GM23248 (cell line): ENCODE data around the gene NRP2. TPM values are rescaled to one million over a fixed set of nuclear protein-coding genes. Genes with fewer than 3 reads are reported as not detected.

Experiments
- DNase-seq: peaks from one replicate; pipeline ENCODE4 v3.0.0-alpha.2; 2015
- H2AFZ ChIP-seq: fragments of 200-600 bp; sonication (generic); 2 replicates; pipeline ENCODE4 v1.6.1; 2016; ENCODE audit warnings: antibody characterized with exemption
- H3F3A ChIP-seq: fragments of 200-600 bp; sonication (generic); 2 replicates; pipeline ENCODE4 v1.6.1; 2016; ENCODE audit warnings: mild to moderate bottlenecking, antibody characterized with exemption, mixed run types; ENCODE audit not compliant: insufficient read depth
- H3K27ac ChIP-seq: fragments of 200-600 bp; sonication (generic); 2 replicates; pipeline ENCODE4 v1.5.1; 2016; ENCODE audit warnings: mild to moderate bottlenecking
- H3K27me3 ChIP-seq: fragments of 200-600 bp; sonication (generic); replicated peaks from 2 replicates; pipeline ENCODE4 v1.6.1; 2016; ENCODE audit warnings: mild to moderate bottlenecking; ENCODE audit not compliant: insufficient read depth
- H3K36me3 ChIP-seq: fragments of 200-600 bp; sonication (generic); 2 replicates; pipeline ENCODE4 v1.6.1; 2016; ENCODE audit warnings: low read depth, mild to moderate bottlenecking
- H3K4me1 ChIP-seq: fragments of 200-600 bp; sonication (generic); 2 replicates; pipeline ENCODE4 v1.6.1; 2016; ENCODE audit warnings: mild to moderate bottlenecking; ENCODE audit not compliant: insufficient read depth
- H3K4me2 ChIP-seq: fragments of 200-600 bp; sonication (generic); one replicate; pipeline ENCODE4 v1.6.1; 2016; ENCODE audit warnings: mild to moderate bottlenecking; ENCODE audit not compliant: unreplicated experiment
- H3K4me3 ChIP-seq: fragments of 200-600 bp; sonication (generic); 2 replicates; pipeline ENCODE4 v1.5.1; 2016; ENCODE audit warnings: mild to moderate bottlenecking
- H3K79me2 ChIP-seq: fragments of 200-600 bp; sonication (generic); 2 replicates; pipeline ENCODE4 v1.6.1; 2016; ENCODE audit warnings: mild to moderate bottlenecking; ENCODE audit not compliant: insufficient read depth
- H3K9ac ChIP-seq: fragments of 200-600 bp; sonication (generic); 2 replicates; pipeline ENCODE4 v1.6.1; 2016; ENCODE audit warnings: mild to moderate bottlenecking
- H3K9me2 ChIP-seq: fragments of 200-600 bp; sonication (generic); 2 replicates; pipeline ENCODE4 v1.6.1; 2016; ENCODE audit warnings: mixed run types, mild to moderate bottlenecking, moderate library complexity; ENCODE audit not compliant: insufficient read depth
- H3K9me3 ChIP-seq: fragments of 200-600 bp; sonication (generic); one replicate; pipeline ENCODE4 v1.6.1; 2017; ENCODE audit warnings: low read depth
- H4K20me1 ChIP-seq: fragments of 200-600 bp; sonication (generic); 2 replicates; pipeline ENCODE4 v1.6.0; 2016; ENCODE audit not compliant: insufficient read depth
- EZH2 ChIP-seq: fragments of 200-600 bp; sonication (generic); IDR thresholded peaks from 2 replicates; pipeline ENCODE4 v1.6.1; 2018; ENCODE audit warnings: antibody characterized with exemption, mild to moderate bottlenecking; ENCODE audit not compliant: insufficient read depth, poor library complexity, severe bottlenecking
- EZH2phosphoT487 ChIP-seq: fragments of 200-600 bp; sonication (generic); IDR thresholded peaks from 2 replicates; pipeline ENCODE4 v1.6.1; 2018; ENCODE audit warnings: antibody characterized with exemption, moderate library complexity, mild to moderate bottlenecking, low read depth; ENCODE audit not compliant: insufficient read depth
- WGBS, 2 experiments: methylation state at CpG; one replicate each; pipeline ENCODE4 v1.1.6; 2015 to 2017; ENCODE audit warnings: low lambda C conversion rate in 2 of 2, low coverage in 1 of 2; ENCODE audit errors: missing lambda C conversion rate in 2 of 2; 5-methylcytosine and 5-hydroxymethylcytosine counted together
- in situ Hi-C: fragments of 300-500 bp; cut with MboI; formaldehyde crosslinking; loops from 2 replicates; pipeline ENCODE4 v1.15.0; 2020
- polyA plus RNA-seq: library from polyadenylated mRNA; unstranded; fragments of >200 nt; fragmentation: Nextera tagmentation; extraction: Ambion mirVana; gene quantifications from 2 replicates; pipeline ENCODE4 v1.2.1, GENCODE V29; 2016
- total RNA-seq: library from RNA; depleted of rRNA; stranded (reverse); fragments of >200 nt; shearing (Covaris generic); gene quantifications from 2 replicates; pipeline ENCODE4 v1.2.3, GENCODE V29; 2014

Gene NRP2
- total and polyA plus RNA-seq, 2 experiments from 2014 or later, result 6.9 to 9.0 TPM

DNA sequence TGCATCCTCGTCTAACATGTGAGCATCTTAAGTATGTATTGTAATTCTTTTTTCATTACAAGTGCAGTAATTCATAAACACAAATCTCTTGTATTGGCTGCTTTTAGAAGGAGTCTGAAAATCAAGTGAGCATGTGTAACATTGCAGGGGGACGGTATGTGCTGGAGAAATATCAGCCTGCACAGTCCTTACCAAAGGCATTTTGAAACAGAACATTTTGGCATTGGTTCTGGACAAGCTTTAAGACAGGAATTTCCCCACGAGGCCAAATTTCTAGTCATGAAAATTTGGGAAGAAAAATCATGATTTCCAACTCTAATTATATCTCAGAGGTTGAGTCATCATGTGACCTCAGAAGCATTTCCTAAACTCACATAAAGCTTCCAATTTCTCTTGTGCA lies 24.7 kb upstream of the NRP2 start:
- peaks cover 55% of the 10 kb centered on the region for H3K4me1 ChIP-seq
- WGBS, 2 experiments, result 3% methylated on average over 3 of the region's 3 CpGs
- peaks cover 55% of the 10 kb centered on the region for H3F3A ChIP-seq
- peak; percentile 89 for DNase-seq
- in situ Hi-C loops, result no loop called here
- TF ChIP-seq EZH2phosphoT487 (no peak), EZH2 (no peak)
- no peaks in the 10 kb centered on the region for H3K27me3 ChIP-seq
- no peak overlapping the region for H2AFZ ChIP-seq
- H3K4me3 ChIP-seq, result no peak overlapping the region
- H3K9ac ChIP-seq, result peak overlapping the region; percentile 4; the same call in 1 of the 2 replicates
- H3K79me2 ChIP-seq, result no peaks in the 10 kb centered on the region
- H3K9me2 ChIP-seq, result no peaks in the 10 kb centered on the region
- H3K27ac ChIP-seq, result peak overlapping the region; percentile 44
- peak overlapping the region; percentile 59 for H3K4me2 ChIP-seq
- no peaks in the 10 kb centered on the region for H3K36me3 ChIP-seq
- no peaks in the 10 kb centered on the region for H3K9me3 ChIP-seq
- H4K20me1 ChIP-seq, result no peaks in the 10 kb centered on the region

DNA sequence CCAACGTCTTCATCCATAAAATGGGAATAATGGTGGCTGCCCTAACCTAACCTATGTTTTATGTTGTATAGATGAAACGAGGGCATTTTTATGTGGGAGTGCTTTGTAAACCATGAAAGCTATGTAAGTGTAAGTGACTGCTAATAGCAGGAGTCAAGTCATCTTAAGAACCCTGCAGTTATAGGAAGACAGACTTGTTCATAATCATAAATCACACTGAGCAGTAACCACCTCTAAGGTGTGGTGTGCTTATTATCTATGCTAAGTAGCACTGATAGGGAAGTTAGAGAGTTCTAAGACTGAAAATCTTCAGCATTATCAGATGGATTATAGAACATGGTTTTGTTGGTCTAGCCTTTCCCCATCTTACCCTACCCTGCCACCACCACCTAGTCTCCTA lies 24.2 kb upstream of the NRP2 start:
- H3K9me3 ChIP-seq, result no peaks in the 10 kb centered on the region
- no peak overlapping the region for H3K4me3 ChIP-seq
- TF ChIP-seq EZH2 (no peak), EZH2phosphoT487 (no peak)
- H3F3A ChIP-seq, result peaks cover 55% of the 10 kb centered on the region
- no peak overlapping the region for H3K9ac ChIP-seq
- H3K79me2 ChIP-seq, result no peaks in the 10 kb centered on the region
- no peaks in the 10 kb centered on the region for H4K20me1 ChIP-seq
- in situ Hi-C loops, result no loop called here
- no peak for DNase-seq
- H3K9me2 ChIP-seq, result no peaks in the 10 kb centered on the region
- H3K4me1 ChIP-seq, result peaks cover 55% of the 10 kb centered on the region
- H3K27ac ChIP-seq, result peak overlapping the region; percentile 44
- no peaks in the 10 kb centered on the region for H3K27me3 ChIP-seq
- H3K4me2 ChIP-seq, result peak overlapping the region; percentile 49
- H3K36me3 ChIP-seq, result no peaks in the 10 kb centered on the region
- no peak overlapping the region for H2AFZ ChIP-seq
- WGBS, 2 experiments, result 37 to 40% methylated on average over 2 of the region's 2 CpGs

- H4K20me1 ChIP-seq, result no peaks in the 10 kb centered on the region
- H3K4me1 ChIP-seq, result peaks cover 55% of the 10 kb centered on the region
- H3K9ac ChIP-seq, result no peak overlapping the region
- H3K4me3 ChIP-seq, result no peak overlapping the region
- no peaks in the 10 kb centered on the region for H3K36me3 ChIP-seq
- 86 to 87% methylated on average over 2 of the region's 2 CpGs for WGBS, 2 experiments
- TF ChIP-seq EZH2phosphoT487 (no peak), EZH2 (no peak)
- no peak for DNase-seq
- peaks cover 55% of the 10 kb centered on the region for H3F3A ChIP-seq
- no peaks in the 10 kb centered on the region for H3K27me3 ChIP-seq
- no peaks in the 10 kb centered on the region for H3K9me2 ChIP-seq
- no peaks in the 10 kb centered on the region for H3K9me3 ChIP-seq
- H3K4me2 ChIP-seq, result no peak overlapping the region
- H3K79me2 ChIP-seq, result no peaks in the 10 kb centered on the region
- no peak overlapping the region for H3K27ac ChIP-seq
- H2AFZ ChIP-seq, result no peak overlapping the region
- in situ Hi-C loops, result no loop called here
Measured at GRCh38 chr2:205658572-205658971, 23.7 kb upstream of the NRP2 start.

- Histone ChIP-seq H3K9me3 (no peaks in the 10 kb centered on the region), H3K27me3 (no peaks in the 10 kb centered on the region), H3K9ac (no peak overlapping the region), H3K4me3 (no peak overlapping the region), H3K9me2 (no peaks in the 10 kb centered on the region), H3F3A (peaks cover 48% of the 10 kb centered on the region), H3K4me2 (peak overlapping the region; percentile 61), H4K20me1 (no peaks in the 10 kb centered on the region), H3K79me2 (no peaks in the 10 kb centered on the region), H3K27ac (peak overlapping the region; percentile 39), H2AFZ (no peak overlapping the region), H3K36me3 (no peaks in the 10 kb centered on the region), H3K4me1 (peaks cover 48% of the 10 kb centered on the region)
- TF ChIP-seq EZH2phosphoT487 (no peak), EZH2 (no peak)
- 74 to 80% methylated on average over 8 of the region's 8 CpGs for WGBS, 2 experiments
- no peak for DNase-seq
- in situ Hi-C loops, result no loop called here
Measured at GRCh38 chr2:205659922-205660321, 22.4 kb upstream of the NRP2 start.
